ENCODE results near the gene EPHA10. TPM values are rescaled to one million over a fixed set of nuclear protein-coding genes. Genes with fewer than 3 reads are reported as not detected.
"Not testable (repeated sequence)": the region's sequence is repeated elsewhere in the genome, so short reads cannot be mapped to it uniquely, and the experiment has no call there.

Gene EPHA10
- total RNA-seq, 1 donor from 2014 or later = 0.13 TPM

DNA sequence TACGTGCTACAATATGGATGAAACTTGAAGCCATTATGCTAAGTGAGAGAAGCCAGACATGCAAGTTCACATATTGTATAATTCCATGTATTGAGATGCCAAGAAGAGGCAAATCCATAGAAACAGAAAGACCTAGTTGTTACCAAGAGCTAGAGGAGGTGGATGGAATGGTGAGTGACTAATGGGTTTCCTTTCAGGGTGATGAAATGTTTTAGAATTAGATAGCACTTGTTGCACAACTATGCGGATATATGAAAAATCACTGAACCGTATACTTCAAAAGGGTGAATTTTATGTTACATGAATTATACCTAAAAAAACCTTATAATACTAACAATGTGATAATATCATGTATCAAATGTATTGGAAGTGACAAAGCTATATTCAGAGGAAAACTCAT lies 18.1 kb downstream of the EPHA10 start:
- TF ChIP-seq, protein P1, sequence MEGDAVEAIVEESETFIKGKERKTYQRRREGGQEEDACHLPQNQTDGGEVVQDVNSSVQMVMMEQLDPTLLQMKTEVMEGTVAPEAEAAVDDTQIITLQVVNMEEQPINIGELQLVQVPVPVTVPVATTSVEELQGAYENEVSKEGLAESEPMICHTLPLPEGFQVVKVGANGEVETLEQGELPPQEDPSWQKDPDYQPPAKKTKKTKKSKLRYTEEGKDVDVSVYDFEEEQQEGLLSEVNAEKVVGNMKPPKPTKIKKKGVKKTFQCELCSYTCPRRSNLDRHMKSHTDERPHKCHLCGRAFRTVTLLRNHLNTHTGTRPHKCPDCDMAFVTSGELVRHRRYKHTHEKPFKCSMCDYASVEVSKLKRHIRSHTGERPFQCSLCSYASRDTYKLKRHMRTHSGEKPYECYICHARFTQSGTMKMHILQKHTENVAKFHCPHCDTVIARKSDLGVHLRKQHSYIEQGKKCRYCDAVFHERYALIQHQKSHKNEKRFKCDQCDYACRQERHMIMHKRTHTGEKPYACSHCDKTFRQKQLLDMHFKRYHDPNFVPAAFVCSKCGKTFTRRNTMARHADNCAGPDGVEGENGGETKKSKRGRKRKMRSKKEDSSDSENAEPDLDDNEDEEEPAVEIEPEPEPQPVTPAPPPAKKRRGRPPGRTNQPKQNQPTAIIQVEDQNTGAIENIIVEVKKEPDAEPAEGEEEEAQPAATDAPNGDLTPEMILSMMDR (IDR thresholded peaks at IDR 0.05; ENCODE audit: unreplicated experiment) = no peak
- no peaks in the 10 kb centered on the region for H3K9me3 Mint-ChIP-seq (ENCODE audit: unreplicated experiment)
- H3K36me3 Mint-ChIP-seq (ENCODE audit: low read depth, unreplicated experiment) = peaks cover 4% of the 10 kb centered on the region
- no peak overlapping the region for H3K4me3 Mint-ChIP-seq (ENCODE audit: unreplicated experiment)
- H3K27ac Mint-ChIP-seq (ENCODE audit: unreplicated experiment) = no peak overlapping the region
- H3K4me1 Mint-ChIP-seq (ENCODE audit: unreplicated experiment) = peaks cover under 1% of the 10 kb centered on the region
- no peak for DNase-seq (ENCODE audit: low spot score)
- H3K27me3 Mint-ChIP-seq (ENCODE audit: unreplicated experiment) = peaks cover 4% of the 10 kb centered on the region

DNA sequence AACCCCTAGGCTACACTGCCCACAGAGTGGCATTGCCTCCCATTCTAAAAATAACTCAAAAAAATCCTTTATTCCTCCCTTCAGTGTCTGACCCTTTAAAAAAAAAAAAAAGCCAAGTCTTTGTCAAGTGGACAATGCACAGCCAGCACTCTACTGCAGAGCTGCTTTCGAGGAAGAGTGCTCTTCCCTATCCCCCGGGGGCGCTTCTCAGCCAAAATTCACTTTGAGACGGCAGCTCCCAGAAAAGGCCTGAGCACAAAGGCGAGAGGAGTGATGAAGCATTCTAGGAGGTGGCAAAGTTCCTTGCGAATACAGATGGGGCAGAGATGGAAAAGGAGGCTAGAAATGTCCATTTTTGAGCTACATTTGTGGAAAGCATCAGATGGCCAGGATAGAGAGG lies 23.3 kb downstream of the EPHA10 start:
- Mint-ChIP-seq H3K27ac (ENCODE audit: unreplicated experiment) (no peak overlapping the region), H3K27me3 (ENCODE audit: unreplicated experiment) (peaks cover 2% of the 10 kb centered on the region), H3K4me1 (ENCODE audit: unreplicated experiment) (no peaks in the 10 kb centered on the region), H3K9me3 (ENCODE audit: unreplicated experiment) (no peaks in the 10 kb centered on the region), H3K36me3 (ENCODE audit: low read depth, unreplicated experiment) (peaks cover 1% of the 10 kb centered on the region), H3K4me3 (ENCODE audit: unreplicated experiment) (no peak overlapping the region)
- DNase-seq (ENCODE audit: low spot score) = no peak
- TF ChIP-seq, protein P1 (IDR thresholded peaks at IDR 0.05; ENCODE audit: unreplicated experiment) = no peak

DNA sequence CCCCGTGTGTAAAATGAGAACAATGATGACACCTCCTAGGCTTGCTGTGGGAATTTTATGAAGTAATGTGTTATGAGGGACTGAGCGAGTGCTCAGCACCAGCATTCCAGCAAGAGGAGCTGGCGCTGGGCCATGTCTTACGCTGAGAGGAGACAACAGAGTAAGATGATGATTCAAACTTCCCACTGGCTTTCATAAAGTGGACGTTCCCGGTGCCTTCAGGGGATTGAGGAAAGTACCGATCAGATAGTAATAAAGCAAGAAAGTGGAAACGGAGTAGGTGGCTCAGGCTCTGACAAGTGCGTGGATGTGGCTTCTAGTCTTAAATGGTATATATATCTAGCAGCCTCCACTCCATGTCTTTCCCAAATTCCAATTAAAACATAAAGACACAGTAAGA lies 23.8 kb downstream of the EPHA10 start:
- no peaks in the 10 kb centered on the region for H3K4me1 Mint-ChIP-seq (ENCODE audit: unreplicated experiment)
- no peak for DNase-seq (ENCODE audit: low spot score)
- H3K27me3 Mint-ChIP-seq (ENCODE audit: unreplicated experiment) = peaks cover 2% of the 10 kb centered on the region
- no peaks in the 10 kb centered on the region for H3K36me3 Mint-ChIP-seq (ENCODE audit: low read depth, unreplicated experiment)
- H3K27ac Mint-ChIP-seq (ENCODE audit: unreplicated experiment) = no peak overlapping the region
- H3K4me3 Mint-ChIP-seq (ENCODE audit: unreplicated experiment) = no peak overlapping the region
- no peaks in the 10 kb centered on the region for H3K9me3 Mint-ChIP-seq (ENCODE audit: unreplicated experiment)
- TF ChIP-seq, protein P1 (IDR thresholded peaks at IDR 0.05; ENCODE audit: unreplicated experiment) = no peak

DNA sequence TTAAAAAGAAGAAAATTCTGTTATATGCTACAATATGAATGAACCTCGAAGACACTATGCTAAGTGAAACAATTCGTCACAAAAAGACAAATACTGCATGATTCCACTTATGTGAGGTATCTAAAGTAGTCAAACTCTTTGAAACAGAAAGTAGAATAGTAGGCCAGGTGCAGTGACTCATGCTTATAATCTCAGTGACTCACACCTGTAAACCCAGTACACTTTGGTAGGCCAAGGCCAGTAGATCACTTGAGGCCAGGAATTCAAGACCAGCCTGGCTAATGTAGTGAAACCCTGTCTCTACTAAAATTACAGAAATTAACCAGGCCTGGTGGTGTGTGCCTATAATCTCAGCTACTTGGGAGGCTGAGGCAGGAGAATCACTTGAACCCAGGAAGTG lies 25.7 kb downstream of the EPHA10 start:
- TF ChIP-seq, protein P1 (IDR thresholded peaks at IDR 0.05; ENCODE audit: unreplicated experiment) = no peak
- no peak overlapping the region for H3K27ac Mint-ChIP-seq (ENCODE audit: unreplicated experiment)
- DNase-seq (ENCODE audit: low spot score) = no peak
- no peaks in the 10 kb centered on the region for H3K4me1 Mint-ChIP-seq (ENCODE audit: unreplicated experiment)
- H3K4me3 Mint-ChIP-seq (ENCODE audit: unreplicated experiment) = no peak overlapping the region
- H3K36me3 Mint-ChIP-seq (ENCODE audit: low read depth, unreplicated experiment) = no peaks in the 10 kb centered on the region
- peaks cover 3% of the 10 kb centered on the region for H3K27me3 Mint-ChIP-seq (ENCODE audit: unreplicated experiment)
- no peaks in the 10 kb centered on the region for H3K9me3 Mint-ChIP-seq (ENCODE audit: unreplicated experiment)

DNA sequence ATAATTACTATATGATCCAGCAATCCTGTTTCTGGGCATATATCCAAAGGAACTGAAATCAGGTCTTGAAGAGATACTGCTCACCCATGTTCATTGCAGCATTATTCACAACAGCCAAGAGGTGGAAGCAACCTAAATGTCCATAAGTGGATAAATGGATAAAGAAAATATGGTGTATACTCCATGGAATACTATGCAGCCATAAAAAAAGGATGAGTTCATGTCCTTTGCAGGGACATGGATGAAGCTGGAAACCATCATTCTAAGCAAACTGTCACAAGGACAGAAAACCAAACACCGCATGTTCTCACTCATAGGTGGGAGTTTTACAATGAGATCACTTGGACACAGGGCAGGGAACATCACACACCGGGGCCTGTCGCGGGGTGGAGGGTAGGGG lies 26.3 kb downstream of the EPHA10 start:
- DNase-seq (ENCODE audit: low spot score); H3K27ac Mint-ChIP-seq (ENCODE audit: unreplicated experiment); H3K4me3 Mint-ChIP-seq (ENCODE audit: unreplicated experiment); H3K27me3 Mint-ChIP-seq (ENCODE audit: unreplicated experiment); H3K36me3 Mint-ChIP-seq (ENCODE audit: low read depth, unreplicated experiment); H3K9me3 Mint-ChIP-seq (ENCODE audit: unreplicated experiment); H3K4me1 Mint-ChIP-seq (ENCODE audit: unreplicated experiment): not testable (repeated sequence)

DNA sequence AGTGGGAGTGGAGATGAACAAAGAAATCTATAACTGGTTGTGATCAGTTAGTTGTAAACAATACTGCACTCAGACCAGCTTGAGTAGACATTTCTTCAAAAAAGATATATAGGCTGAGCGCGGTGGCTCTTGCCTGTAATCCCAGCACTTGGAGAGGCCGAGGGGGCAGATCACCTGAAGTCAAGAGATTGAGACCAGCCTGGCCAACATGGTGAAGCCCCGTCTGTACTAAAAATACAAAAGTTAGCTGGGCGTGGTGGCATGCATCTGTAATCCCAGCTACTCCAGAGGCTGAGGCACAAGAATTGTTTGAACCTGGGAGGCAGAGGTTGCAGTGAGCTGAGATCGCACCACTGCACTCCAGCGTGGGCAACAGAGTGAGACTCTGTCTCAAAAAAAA lies 26.9 kb downstream of the EPHA10 start:
- DNase-seq (ENCODE audit: low spot score); H3K9me3 Mint-ChIP-seq (ENCODE audit: unreplicated experiment); H3K4me1 Mint-ChIP-seq (ENCODE audit: unreplicated experiment); H3K27ac Mint-ChIP-seq (ENCODE audit: unreplicated experiment); H3K36me3 Mint-ChIP-seq (ENCODE audit: low read depth, unreplicated experiment); H3K27me3 Mint-ChIP-seq (ENCODE audit: unreplicated experiment); H3K4me3 Mint-ChIP-seq (ENCODE audit: unreplicated experiment): not testable (repeated sequence)
